ENCODE measurements around the gene MAN2A2. TPM values are rescaled to one million over a fixed set of nuclear protein-coding genes. Genes with fewer than 3 reads are reported as not detected.

MAN2A2 gene
- total and polyA plus RNA-seq, 9 of the 15 experiments (the other 6 are each of a cell fraction or from before 2014, with no cell fraction given): 7.3 to 151 (median 43.4) TPM

DNA sequence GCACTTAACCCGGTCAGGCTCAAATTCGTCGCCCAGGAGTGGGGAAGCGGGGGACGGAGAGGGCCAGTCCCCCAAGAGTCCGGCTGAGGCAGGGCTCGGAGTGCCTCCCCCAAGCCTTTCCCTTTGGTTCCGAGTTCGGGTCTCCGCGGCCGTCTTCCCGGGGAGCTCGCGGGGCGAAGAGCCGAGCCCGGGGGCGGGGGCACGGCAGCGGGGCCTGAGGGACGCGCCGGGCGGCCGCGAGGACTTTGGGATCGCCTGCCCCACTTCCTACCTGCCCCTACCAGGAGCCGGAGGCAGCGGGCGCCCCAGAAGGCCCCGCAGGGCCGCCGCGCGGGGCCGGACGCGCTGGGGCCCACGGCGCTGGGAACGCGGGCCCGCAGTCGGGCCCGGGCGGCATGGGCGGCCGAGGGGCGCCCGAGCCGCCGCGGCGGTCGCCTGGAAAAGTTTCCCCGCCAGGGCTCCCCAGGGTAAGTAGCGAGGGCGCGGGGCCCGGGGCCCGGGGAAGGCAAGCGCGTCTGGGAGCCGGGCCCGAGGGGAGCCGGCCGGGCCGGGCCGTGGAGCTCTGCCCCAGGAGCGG, 31.9 kb upstream of the MAN2A2 start:
- Histone ChIP-seq H3K9ac (ENCODE audit: insufficient read depth in 1 of 2, low read depth in 2 of 2, low read length in 2 of 2) (peak overlapping the region; percentile 95 to 96), H3K4me1 (replicated peaks in 1 of 2; ENCODE audit: control insufficient read depth in 2 of 2, insufficient read depth in 2 of 2, low read length in 2 of 2) (peaks cover 60 to 76% of the 10 kb centered on the region in 2 experiments), H3K4me3 (peak overlapping the region; percentile 78), H3K27me3 (ENCODE audit: control insufficient read depth in 2 of 2, insufficient read depth in 2 of 2, low read length in 2 of 2) (no peaks in the 10 kb centered on the region; a peak in 1 of 5 replicates), H3K9me1 (ENCODE audit: control insufficient read depth, insufficient read depth, low read length) (no peaks in the 10 kb centered on the region), H3K79me2 (ENCODE audit: control insufficient read depth, insufficient read depth, low read length) (peaks cover 64% of the 10 kb centered on the region), H3K27ac (ENCODE audit: extremely low read depth, low read depth, low read length) (peak overlapping the region; percentile 96), H4K20me1 (replicated peaks; ENCODE audit: control insufficient read depth, insufficient read depth, low read length) (peaks cover 12% of the 10 kb centered on the region; the same call in 1 of the 2 replicates), H3K36me3 (ENCODE audit: control insufficient read depth, insufficient read depth, low read length) (peaks cover 31% of the 10 kb centered on the region), H2AFZ (ENCODE audit: low read depth, low read length) (peak overlapping the region; percentile 34; the same call in 1 of the 2 replicates), H3K9me3 (replicated peaks; ENCODE audit: control insufficient read depth, insufficient read depth, low read depth, low read length) (no peaks in the 10 kb centered on the region), H3K4me2 (ENCODE audit: insufficient read depth, low read length) (peak overlapping the region; percentile 91)
- POLR2A ChIA-PET: interaction anchor here (0.6 to 2.1 kb wide), 7 partner anchors 10 to 680 kb away, joined by 3 to 8 read pairs (median 4); no protein-coding TSS in a partner anchor
- no peak for FAIRE-seq
- intact Hi-C loops (cut with micrococcal nuclease) (loop anchor here (5.0 kb wide), 3 partner anchors 49 to 219 kb away; partner anchors contain the start of gene BLM), in situ Hi-C loops (cut with MboI) (no loop called here)
- peak; percentile 2 for ATAC-seq
- CTCF ChIA-PET (ENCODE audit: low intra/inter-chr PET ratio): interaction anchor here (1.0 kb wide), 1 partner anchor 30 kb away, joined by 4 read pairs; no protein-coding TSS in a partner anchor
- under 1% methylated on average over 15 of the region's 71 CpGs for WGBS (ENCODE audit: insufficient coverage, low coverage, missing lambda C conversion rate)
- peak; percentile 44 to 68 (median 56) for DNase-seq (ENCODE audit: extremely low read depth in 1 of 4, low spot score in 3 of 4)
- BruUV-seq (replicated peaks): no TSS peak
- TF ChIP-seq POLR2G (IDR thresholded peaks at IDR 0.05; ENCODE audit: low read depth, low read length) (peak; percentile 74), RBBP5 (IDR thresholded peaks at IDR 0.05; ENCODE audit: borderline replicate concordance, insufficient read depth, low read length, poor library complexity, severe bottlenecking) (peak; percentile 30), MTA3 (IDR thresholded peaks at IDR 0.05; ENCODE audit: borderline replicate concordance) (0 out of 2 replicates have a peak, but pooled peaks have one; percentile 16), BDP1 (IDR thresholded peaks at IDR 0.05; ENCODE audit: insufficient read depth, insufficient read length) (no peak), MCM3 (IDR thresholded peaks at IDR 0.05) (no peak), ZBTB7A (IDR thresholded peaks at IDR 0.05; ENCODE audit: borderline replicate concordance, control insufficient read depth, low read depth, low read length) (peak; percentile 44; the same call in 1 of the 2 replicates), RBFOX2 (IDR thresholded peaks at IDR 0.05; ENCODE audit: low read depth, low read length) (peak; percentile 81), ZC3H4 (CRISPR knock-in tag; IDR thresholded peaks at IDR 0.05; ENCODE audit: borderline replicate concordance) (0 out of 2 replicates have a peak, but pooled peaks have one; percentile 20), SRSF3 (IDR thresholded peaks at IDR 0.05; ENCODE audit: insufficient read depth, low read length) (0 out of 2 replicates have a peak, but pooled peaks have one; percentile 23)
- TF ChIP-seq, protein P1, sequence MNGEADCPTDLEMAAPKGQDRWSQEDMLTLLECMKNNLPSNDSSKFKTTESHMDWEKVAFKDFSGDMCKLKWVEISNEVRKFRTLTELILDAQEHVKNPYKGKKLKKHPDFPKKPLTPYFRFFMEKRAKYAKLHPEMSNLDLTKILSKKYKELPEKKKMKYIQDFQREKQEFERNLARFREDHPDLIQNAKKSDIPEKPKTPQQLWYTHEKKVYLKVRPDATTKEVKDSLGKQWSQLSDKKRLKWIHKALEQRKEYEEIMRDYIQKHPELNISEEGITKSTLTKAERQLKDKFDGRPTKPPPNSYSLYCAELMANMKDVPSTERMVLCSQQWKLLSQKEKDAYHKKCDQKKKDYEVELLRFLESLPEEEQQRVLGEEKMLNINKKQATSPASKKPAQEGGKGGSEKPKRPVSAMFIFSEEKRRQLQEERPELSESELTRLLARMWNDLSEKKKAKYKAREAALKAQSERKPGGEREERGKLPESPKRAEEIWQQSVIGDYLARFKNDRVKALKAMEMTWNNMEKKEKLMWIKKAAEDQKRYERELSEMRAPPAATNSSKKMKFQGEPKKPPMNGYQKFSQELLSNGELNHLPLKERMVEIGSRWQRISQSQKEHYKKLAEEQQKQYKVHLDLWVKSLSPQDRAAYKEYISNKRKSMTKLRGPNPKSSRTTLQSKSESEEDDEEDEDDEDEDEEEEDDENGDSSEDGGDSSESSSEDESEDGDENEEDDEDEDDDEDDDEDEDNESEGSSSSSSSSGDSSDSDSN (IDR thresholded peaks at IDR 0.05; ENCODE audit: borderline replicate concordance in 1 of 2, low read depth in 2 of 2, low read length in 2 of 2): peak in 1 of 2 experiments; percentile 67; a peak in 1 of 4 replicates
- TF ChIP-seq, protein P2, sequence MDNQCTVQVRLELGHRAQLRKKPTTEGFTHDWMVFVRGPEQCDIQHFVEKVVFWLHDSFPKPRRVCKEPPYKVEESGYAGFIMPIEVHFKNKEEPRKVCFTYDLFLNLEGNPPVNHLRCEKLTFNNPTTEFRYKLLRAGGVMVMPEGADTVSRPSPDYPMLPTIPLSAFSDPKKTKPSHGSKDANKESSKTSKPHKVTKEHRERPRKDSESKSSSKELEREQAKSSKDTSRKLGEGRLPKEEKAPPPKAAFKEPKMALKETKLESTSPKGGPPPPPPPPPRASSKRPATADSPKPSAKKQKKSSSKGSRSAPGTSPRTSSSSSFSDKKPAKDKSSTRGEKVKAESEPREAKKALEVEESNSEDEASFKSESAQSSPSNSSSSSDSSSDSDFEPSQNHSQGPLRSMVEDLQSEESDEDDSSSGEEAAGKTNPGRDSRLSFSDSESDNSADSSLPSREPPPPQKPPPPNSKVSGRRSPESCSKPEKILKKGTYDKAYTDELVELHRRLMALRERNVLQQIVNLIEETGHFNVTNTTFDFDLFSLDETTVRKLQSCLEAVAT (IDR thresholded peaks at IDR 0.05): peak in 1 of 2 experiments; percentile 74; a peak in 3 of 4 replicates
- TF ChIP-seq, protein P3, sequence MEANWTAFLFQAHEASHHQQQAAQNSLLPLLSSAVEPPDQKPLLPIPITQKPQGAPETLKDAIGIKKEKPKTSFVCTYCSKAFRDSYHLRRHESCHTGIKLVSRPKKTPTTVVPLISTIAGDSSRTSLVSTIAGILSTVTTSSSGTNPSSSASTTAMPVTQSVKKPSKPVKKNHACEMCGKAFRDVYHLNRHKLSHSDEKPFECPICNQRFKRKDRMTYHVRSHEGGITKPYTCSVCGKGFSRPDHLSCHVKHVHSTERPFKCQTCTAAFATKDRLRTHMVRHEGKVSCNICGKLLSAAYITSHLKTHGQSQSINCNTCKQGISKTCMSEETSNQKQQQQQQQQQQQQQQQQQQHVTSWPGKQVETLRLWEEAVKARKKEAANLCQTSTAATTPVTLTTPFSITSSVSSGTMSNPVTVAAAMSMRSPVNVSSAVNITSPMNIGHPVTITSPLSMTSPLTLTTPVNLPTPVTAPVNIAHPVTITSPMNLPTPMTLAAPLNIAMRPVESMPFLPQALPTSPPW (CRISPR knock-in tag; IDR thresholded peaks at IDR 0.05): peak; percentile 36; the same call in 1 of the 2 replicates
- TF ChIP-seq, protein P4, sequence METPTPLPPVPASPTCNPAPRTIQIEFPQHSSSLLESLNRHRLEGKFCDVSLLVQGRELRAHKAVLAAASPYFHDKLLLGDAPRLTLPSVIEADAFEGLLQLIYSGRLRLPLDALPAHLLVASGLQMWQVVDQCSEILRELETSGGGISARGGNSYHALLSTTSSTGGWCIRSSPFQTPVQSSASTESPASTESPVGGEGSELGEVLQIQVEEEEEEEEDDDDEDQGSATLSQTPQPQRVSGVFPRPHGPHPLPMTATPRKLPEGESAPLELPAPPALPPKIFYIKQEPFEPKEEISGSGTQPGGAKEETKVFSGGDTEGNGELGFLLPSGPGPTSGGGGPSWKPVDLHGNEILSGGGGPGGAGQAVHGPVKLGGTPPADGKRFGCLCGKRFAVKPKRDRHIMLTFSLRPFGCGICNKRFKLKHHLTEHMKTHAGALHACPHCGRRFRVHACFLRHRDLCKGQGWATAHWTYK (CRISPR knock-in tag; IDR thresholded peaks at IDR 0.05): peak; percentile 82; the same call in 1 of the 2 replicates
